HG02759 (cell line): ENCODE data around the gene HLCS.

Experiments
- ATAC-seq: cut with Tn5 transposase; IDR thresholded peaks from one replicate; pipeline ENCODE4 v1.9.1; 2021; ENCODE audit warnings: mild to moderate bottlenecking, moderate library complexity; ENCODE audit not compliant: unreplicated experiment

HLCS gene

DNA sequence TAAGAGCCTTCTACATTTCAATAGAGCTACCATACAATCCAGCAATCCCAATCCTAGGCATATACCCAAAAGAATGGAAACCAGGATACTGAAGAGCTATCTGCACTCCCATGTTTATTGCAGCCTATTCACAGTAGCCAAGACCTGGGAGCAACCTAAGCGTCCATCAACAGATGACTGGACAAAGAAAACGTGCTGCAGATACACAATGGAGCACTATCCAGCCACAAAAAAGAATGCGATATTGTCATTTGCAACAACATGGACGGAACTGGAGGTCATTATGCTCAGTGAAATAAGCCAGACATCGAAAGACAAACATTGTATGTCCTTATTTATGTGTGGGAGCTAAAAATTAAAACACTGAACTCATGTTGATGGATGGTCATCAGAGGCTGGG is 115.3 kb downstream of the HLCS start:
- ATAC-seq = no peak

DNA sequence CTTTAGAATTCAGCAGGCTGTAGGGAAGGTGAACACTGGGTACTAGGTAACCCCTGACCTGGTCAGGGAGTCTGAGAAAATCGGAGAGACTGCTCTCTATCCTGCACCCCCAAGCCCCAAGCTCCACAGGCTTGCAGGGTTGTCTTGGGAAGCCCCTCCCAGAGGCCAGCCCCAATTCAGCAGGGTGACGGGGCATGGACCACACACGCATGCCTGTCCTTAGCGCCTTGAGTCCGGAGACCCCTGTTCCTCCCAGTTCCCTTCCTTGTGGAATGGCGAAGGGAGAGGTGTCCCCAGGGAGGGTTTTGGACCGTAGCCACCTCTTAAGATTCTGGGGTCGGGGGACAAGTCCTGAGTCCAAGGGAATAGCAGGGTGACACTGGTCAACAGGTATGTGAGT is 116.1 kb downstream of the HLCS start:
- no peak for ATAC-seq

GRCh38 chr21:36849461-36850105 is 116.9 kb downstream of the HLCS start:
- ATAC-seq = no peak

DNA sequence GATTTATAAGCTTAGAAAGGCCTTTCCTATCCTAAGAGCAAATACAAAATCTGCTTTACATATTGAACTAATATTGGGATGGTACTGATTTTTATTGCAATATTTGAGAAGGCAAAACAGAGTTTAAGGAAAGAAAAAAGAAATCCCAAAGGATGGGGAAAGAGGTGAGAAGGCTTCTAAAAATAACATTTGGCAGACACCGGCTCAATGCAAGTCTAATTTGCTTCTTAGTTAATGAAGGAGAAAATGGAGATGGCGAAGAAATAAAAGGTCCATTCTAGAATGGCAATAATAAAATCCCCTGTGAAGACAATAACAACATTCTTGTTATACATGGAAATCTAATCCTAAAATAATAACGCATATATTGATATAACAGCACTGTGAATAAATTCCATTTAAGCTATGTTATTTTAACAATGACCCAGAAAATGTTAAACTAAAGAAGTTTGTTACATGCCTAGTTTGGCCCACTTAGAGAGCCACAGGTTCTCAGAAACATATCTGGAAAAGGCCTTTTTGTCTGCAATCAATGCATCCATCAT is 117.7 kb downstream of the HLCS start:
- no peak for ATAC-seq

DNA sequence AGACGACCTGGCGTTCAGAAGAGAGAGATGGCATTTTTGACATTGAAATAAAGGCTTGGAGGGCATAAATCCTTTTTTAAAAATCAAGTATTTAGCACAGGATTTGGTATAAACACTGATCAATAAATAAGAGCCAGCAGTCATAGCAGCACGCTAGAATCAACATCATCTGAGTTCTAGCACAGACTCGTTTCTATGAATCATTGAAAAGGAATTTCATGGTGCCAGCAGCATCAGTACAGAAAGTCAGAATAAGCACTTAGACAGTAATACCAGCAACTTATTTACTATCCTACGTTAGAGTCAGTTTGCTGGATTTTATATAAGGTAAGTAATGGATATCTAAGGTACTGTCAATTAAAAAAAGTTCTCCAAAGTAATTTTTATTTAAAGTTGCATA is 119.3 kb downstream of the HLCS start:
- no peak for ATAC-seq

DNA sequence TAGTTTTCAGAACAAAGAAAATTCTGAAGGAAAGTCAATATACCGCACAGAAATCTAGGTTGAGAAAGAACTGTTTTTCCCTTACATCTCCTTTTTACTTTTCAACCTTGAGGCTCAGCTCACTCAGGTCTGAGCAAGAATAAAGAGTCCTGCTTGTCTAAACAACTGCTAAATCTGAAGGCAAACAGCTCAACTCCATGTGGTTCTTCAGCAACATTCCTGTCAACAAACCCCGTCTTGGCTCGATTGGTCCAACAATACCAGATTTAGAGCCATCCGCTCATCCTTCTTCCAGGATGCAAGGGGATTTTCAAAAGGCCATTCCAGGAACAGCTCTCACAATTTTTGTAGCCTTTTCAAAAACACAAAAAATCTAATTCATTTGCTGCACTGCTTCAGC is 119.8 kb downstream of the HLCS start:
- no peak for ATAC-seq

GRCh38 chr21:36845790-36846189 is 120.7 kb downstream of the HLCS start:
- no peak for ATAC-seq

GRCh38 chr21:36845070-36845469 is 121.4 kb downstream of the HLCS start:
- ATAC-seq = no peak

- ATAC-seq = no peak
These were observed 124.6 kb downstream of the HLCS start for GRCh38 chr21:36841866-36842265.

- ATAC-seq = no peak
These were observed 126.7 kb downstream of the HLCS start for GRCh38 chr21:36839735-36840134.

GRCh38 chr21:36839123-36839522 is 127.3 kb downstream of the HLCS start:
- ATAC-seq = no peak

DNA sequence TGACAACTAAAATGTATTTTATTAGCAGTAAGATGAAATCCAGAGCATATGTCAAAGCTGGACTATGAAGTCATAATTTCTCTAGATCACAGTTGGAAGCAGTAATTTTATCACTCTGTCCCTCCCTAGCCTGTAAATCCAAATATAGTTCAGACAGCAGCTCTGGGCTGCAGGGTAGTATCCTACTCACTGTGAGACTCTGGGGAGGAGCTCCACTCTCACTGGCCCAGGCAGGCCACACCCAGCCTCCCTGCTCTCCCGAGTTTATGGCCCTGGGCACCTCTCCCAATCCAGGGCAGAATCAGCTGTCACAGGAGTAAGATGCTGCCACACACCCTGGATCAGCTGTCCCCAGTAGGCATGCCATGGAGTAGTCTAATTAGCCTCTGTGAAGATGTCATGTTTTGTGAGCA is 131.1 kb downstream of the HLCS start:
- no peak for ATAC-seq

GRCh38 chr21:36834192-36834591 is 132.3 kb downstream of the HLCS start:
- no peak for ATAC-seq

GRCh38 chr21:36830100-36830499 is 136.4 kb downstream of the HLCS start:
- ATAC-seq = no peak

GRCh38 chr21:36828891-36829515 is 137.5 kb downstream of the HLCS start:
- no peak for ATAC-seq

DNA sequence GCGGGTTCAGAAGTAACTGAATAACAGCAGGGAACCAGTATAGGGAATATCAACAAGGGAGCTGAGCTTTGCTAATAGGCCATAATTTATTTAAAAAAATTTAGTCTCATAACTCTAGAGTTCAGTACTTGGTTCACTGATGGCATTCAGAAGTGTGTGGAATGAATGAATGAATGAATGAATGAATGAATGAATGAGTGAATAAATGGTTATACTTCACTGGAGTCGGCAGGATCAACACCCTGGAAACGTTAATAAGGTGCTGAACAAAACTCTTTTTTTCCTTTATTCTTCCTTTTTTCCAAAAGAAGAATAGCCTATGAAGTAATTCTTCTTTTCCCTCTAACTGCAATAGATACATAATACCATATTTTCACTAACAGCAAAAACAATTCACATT is 138.3 kb downstream of the HLCS start:
- ATAC-seq = no peak

DNA sequence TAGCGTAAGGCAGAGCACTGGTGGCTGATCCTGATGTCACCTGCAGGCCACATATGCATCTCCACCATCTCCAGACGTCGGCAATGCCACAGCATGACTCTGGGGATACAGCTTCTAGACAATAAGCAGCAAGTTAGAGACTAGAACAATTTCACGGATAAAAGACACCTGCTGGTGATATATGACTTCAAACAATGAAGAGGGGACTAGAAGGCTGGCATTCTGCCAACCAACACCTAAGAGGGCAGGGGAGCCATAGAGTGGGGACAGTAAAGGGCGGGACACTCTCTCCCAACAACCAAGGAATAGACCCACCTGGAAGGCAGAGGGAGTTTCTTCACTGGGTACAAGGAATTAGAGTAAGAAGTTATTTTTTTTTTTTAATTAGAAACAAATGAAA is 140.8 kb downstream of the HLCS start:
- ATAC-seq = no peak

- no peak for ATAC-seq
These were observed 145.5 kb downstream of the HLCS start for GRCh38 chr21:36821032-36821299.

DNA sequence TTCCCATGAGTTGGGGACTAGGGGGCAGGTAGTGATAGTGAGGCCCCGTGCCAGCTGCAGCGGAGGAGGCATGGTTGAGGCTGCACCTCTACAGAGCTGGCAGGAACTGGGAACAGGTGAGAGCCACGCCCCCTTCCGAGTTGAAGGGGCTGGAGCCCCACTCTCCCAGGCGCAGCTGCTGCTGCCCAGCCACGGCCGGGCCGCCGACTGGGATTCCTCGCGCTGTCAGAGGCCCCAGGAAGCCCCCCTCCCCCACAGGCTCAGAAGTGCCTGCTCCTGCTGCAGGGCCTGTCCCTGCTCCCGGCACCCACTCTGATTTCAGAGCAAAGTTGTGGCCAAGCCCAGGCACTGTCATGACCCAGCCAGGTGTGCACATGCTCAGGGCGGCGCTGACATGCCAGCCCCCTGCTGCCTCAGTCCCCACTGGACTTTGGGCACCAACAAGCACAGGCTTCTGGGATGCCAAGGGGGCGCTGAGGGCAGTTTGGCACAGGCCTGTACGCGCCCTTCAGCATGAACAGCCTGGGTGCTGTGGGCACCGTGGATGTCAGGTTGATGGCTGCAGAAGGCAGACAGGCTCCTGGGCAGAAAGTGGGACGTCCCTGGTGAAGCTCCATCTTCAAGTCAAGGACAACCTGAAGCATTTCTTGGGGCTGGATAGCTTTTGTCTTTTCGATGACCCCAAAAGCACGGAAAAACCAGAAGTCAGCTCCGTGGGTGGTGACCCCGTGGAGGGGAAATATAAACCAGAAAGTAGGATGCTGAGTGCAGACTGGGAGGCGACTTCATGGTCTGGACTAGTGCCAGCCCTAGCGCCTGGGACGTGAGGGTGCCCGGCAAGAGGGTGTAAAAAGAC is 146.1 kb downstream of the HLCS start:
- no peak for ATAC-seq

- no peak for ATAC-seq
These were observed 148.6 kb downstream of the HLCS start for GRCh38 chr21:36817732-36818450.

- ATAC-seq = no peak
These were observed 149.8 kb downstream of the HLCS start for GRCh38 chr21:36816561-36817130.
